HG03378 (cell line): ENCODE measurements around the gene HNRNPA2B1.

Experiments
- ATAC-seq: cut with Tn5 transposase; IDR thresholded peaks from one replicate; pipeline ENCODE4 v1.9.1; 2021; ENCODE audit warnings: mild to moderate bottlenecking, moderate library complexity; ENCODE audit not compliant: unreplicated experiment

Gene HNRNPA2B1

GRCh38 chr7:26200444-26201246, at the start of gene HNRNPA2B1:
Gene HNRNPA2B1, minus strand, starts transcription at chr7:26200746. Its CDS starts 169 bp downstream, at chr7:26200577.
- ATAC-seq, result peak; percentile 77

DNA sequence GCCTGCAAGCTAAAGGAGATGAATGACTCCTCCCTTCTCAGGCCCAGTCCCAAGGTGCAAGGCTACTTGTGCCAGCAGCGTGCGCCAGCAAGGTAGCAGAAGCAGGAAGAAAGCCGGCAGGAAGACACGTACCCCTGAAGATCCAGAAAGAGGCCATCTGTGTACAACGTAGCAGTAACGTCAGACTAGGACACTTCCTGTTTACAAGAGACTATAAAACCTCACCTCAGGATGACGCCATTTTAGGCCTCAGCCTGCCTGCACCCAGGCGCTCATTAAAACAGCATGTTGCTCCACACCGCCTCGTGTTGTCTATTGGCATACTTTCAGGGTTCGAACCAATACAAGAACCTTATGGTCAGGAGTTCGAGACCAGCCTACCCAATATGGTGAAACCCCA, 49.7 kb upstream of the HNRNPA2B1 start:
- no peak for ATAC-seq

- no peak for ATAC-seq
These were observed 44.6 kb upstream of the HNRNPA2B1 start for GRCh38 chr7:26245150-26245549.

GRCh38 chr7:26238032-26238431, 37.5 kb upstream of the HNRNPA2B1 start:
- ATAC-seq, result no peak

- ATAC-seq, result no peak
These were observed 36.7 kb upstream of the HNRNPA2B1 start for GRCh38 chr7:26237035-26237807.

GRCh38 chr7:26233902-26234511, 33.5 kb upstream of the HNRNPA2B1 start:
- no peak for ATAC-seq

- no peak for ATAC-seq
These were observed 27.4 kb upstream of the HNRNPA2B1 start for GRCh38 chr7:26227987-26228386.

- no peak for ATAC-seq
These were observed 23.8 kb upstream of the HNRNPA2B1 start for GRCh38 chr7:26224359-26224758.

DNA sequence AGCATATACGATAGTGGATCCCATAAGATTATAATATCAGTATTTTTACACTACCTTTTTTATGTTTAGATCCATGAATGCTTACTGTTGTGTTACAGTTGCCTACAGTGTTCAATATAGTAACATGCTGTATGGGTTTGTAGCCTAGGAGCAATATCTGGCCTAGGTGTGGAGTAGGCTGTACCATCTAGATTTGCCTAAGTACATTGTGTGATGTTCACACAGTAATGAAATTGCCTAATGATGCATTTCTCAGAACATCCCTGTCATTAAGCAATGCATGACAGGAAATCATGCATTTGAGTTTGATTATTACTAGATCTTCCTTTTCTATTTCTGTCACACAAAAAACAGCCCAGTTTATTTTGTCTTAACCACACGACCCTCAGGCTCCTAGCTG, 15.5 kb upstream of the HNRNPA2B1 start:
- no peak for ATAC-seq

DNA sequence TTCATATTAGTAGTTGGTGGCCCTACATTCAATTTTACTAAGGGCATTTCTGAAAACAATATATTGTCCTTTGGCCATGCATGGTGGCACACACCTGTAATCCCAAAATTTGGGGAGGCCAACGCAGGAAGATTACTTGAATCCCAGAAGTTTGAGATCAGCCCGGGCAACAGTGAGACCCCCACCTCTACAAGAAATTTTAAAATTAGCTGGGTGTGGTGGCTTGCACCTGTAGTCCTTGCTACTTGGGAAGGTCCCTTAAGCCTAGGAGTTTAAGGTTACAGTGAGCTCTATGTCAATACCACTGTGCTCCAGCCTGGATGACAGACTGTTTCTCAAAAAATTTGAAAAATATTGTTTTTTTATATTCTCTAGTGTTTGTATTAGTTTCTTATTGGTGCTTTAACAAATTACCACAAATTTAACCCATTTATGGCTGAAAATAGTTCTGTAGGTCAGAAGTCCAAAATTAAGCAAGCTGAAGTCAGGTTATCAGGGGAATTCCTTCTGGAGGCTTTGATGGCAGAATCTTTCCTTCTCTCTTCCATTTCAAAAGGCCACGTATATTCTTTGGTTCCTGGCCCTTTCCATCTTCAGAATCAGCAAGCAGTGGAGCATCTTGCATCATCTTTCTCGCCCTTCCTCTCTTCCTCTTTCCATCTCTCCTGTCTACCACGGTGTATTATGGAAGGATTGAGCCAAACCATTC, 13.4 kb upstream of the HNRNPA2B1 start:
- no peak for ATAC-seq

- no peak for ATAC-seq
These were observed 12.6 kb upstream of the HNRNPA2B1 start for GRCh38 chr7:26212921-26213718.

DNA sequence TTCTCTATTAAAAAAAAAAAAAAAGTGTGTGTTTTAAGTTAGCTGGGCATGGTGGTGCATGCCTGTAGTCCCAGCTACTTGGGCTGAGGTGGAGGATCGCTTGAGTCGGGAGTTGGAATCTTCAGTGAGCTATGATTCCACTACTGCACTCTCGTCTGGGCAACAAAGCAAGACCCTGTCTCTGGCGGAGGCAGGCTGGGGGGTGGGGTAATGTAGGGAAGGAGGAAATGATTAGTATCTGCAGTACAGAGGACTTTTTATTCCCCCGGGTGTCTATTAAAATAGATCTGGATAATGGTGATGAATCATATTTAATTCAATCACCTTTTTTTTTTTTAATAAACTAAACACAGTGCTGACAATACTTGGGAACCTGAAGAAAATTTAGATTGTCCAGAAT, 7.5 kb upstream of the HNRNPA2B1 start:
- ATAC-seq, result no peak

DNA sequence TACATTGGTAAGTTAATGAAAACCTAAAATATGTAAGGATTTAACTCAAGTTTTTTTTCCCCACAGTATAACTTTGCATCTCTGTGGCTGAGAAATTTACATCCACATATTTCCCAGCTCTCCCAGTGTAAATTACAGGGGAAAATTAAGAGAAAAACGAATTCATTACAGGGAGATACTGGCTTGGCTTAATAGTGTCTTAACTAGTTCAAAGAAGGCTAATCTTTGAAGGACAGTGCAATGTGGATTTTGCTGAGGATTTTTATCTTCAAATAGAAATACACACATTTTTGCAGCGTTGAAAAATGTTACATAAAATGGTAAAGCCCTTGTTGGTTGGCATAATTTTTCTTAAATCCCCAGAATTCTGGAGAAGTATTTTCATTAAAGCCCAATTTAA, 2.5 kb upstream of the HNRNPA2B1 start:
- no peak for ATAC-seq

GRCh38 chr7:26202019-26202990, 1.8 kb upstream of the HNRNPA2B1 start:
- no peak for ATAC-seq

GRCh38 chr7:26201247-26202018, 887 bp upstream of the HNRNPA2B1 start, which contains the start of gene CBX3:
Gene CBX3, plus strand, starts transcription at chr7:26201745. Its CDS starts 1,254 bp downstream, at chr7:26202999.
- peak; percentile 28 for ATAC-seq

DNA sequence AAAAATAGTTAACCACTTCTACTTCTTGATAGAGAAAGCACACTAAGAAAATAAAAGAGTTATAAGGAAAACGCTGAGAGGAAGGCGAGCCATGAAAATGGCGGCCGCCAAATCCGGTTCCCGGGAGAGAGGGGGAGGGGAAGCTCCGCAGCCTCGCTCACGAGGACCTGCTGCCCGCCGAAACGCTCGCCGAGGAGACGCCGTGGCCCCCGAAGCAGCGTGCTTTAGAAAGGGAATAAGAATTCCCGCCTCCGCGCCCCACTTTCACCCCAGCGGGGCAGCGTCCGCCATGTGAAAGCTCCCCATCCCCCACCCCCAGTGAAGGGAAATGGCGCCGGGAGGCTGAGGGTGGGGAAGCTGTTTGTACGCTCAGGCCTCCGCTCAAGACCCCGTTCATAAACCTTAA, 505 bp downstream of the HNRNPA2B1 start:
- peak; percentile 5 for ATAC-seq

DNA sequence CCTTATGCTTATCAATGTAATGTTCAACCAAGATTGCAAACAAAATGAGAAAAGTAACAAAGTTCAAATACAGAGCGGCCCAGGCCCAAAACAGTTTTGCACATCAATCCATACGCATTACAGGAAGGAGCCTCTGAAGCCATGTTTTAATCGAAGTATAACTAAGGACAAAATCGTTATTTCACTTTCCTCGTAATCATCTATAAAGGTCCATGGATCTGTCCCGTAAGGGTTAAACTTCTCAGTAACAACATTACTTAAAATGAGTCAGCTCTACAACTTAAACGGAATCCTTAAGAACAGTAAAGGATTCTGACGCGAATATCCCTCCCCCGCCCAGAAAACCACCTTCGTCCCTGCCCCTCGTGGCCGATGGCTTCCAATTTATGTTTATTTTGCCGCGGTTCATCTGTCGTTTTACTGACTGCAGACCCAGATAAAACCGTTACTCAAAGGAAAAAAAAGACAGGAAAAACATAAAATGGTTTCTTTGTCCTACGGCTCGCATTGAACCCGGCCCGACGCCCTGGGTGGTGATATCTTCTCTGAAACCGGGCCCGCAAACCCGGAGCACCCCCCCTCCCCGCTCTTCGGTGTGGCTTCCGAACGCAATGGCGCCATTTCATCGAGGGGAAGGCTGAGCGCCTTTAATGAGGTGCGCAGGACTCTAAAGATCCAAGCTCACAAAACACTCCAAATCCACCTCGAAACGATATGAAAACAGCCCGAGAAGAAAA, 1.1 kb downstream of the HNRNPA2B1 start:
- ATAC-seq, result no peak

DNA sequence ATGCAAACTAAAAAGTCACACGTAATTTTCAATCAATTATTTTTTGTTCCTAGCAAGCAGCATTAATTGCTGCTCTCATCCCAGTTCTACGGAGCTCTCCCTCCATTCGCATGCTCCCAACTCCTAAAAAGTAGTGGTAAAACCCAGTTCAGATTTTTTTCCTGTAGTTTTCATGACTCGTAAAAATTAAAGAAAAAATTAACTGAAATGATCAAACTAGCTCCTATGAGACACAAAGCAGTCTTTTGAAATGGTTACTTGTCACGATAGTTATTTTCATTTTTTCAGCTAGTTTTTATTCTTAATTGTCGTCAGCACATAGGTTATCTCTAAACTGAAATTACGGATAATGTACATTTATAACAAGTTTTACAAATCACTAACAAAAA, 1.8 kb downstream of the HNRNPA2B1 start:
- no peak for ATAC-seq
